Panc1 (cell line): Measurements from ENCODE around the gene TCF15. TPM values are rescaled to one million over a fixed set of nuclear protein-coding genes. Genes with fewer than 3 reads are reported as not detected.

ENCODE experiments used
- ATAC-seq: fragments of 200-7000 bp; cut with Tn5 transposase; 2 replicates; pipeline ENCODE4 v1.9.1; 2020; ENCODE audit warnings: mild to moderate bottlenecking, moderate library complexity
- BruUV-seq: library from RNA; stranded (reverse); fragments of 400-500 nt; replicated peaks from 2 replicates; lab custom pipeline; 2021; lab: Mats Ljungman, UMichigan
- CTCF ChIA-PET: fragments of 300-600 bp; sonication (Branson Sonifier 250); formaldehyde crosslinking; loops from one replicate; lab custom pipeline; 2022; ENCODE audit warnings: antibody characterized with exemption; lab: Charles Lee
- POLR2A ChIA-PET: fragments of 300-600 bp; sonication (Branson Sonifier 250); formaldehyde crosslinking; loops from one replicate; lab custom pipeline; 2022; ENCODE audit warnings: antibody characterized with exemption; lab: Charles Lee
- DNase-seq: peaks from one replicate; pipeline ENCODE4 v3.0.0-alpha.2; 2010; ENCODE audit warnings: low read depth, low spot score
- H3K27ac ChIP-seq: 2 replicates; pipeline ENCODE4 v1.5.1; 2011; ENCODE audit warnings: mild to moderate bottlenecking, low read length, inconsistent platforms
- H3K27me3 ChIP-seq: fragments of 200-500 bp; sonication (Bioruptor generic); 2 replicates; pipeline ENCODE4 v1.6.0; 2014; ENCODE audit warnings: low read length, inconsistent platforms; ENCODE audit not compliant: control insufficient read depth, insufficient read depth
- H3K36me3 ChIP-seq: fragments of 200-500 bp; sonication (Bioruptor generic); 2 replicates; pipeline ENCODE4 v1.5.1; 2014; ENCODE audit warnings: inconsistent platforms, mild to moderate bottlenecking, low read length, moderate library complexity; ENCODE audit not compliant: control insufficient read depth, insufficient read depth
- H3K4me1 ChIP-seq: 2 replicates; pipeline ENCODE4 v1.5.1; 2011; ENCODE audit warnings: inconsistent platforms, mild to moderate bottlenecking, low read length, moderate library complexity; ENCODE audit not compliant: control insufficient read depth, insufficient read depth
- H3K4me3 ChIP-seq, 2 experiments: 2 replicates each; pipeline ENCODE4 v1.5.1; 2011 to 2012; ENCODE audit warnings: low read depth in 2 of 2, low read length in 2 of 2, mild to moderate bottlenecking in 2 of 2, inconsistent platforms in 1 of 2, moderate library complexity in 1 of 2
- H3K9me3 ChIP-seq: fragments of 200-500 bp; sonication (Bioruptor generic); 2 replicates; pipeline ENCODE4 v1.5.1; 2014; ENCODE audit warnings: low read depth, mild to moderate bottlenecking, inconsistent platforms, low read length, moderate library complexity; ENCODE audit not compliant: control insufficient read depth, insufficient read depth
- CTCF ChIP-seq: fragments of 450-650 bp; IDR thresholded peaks from 2 replicates; pipeline ENCODE4 v1.5.1; 2017; ENCODE audit warnings: mild to moderate bottlenecking
- POLR2AphosphoS5 ChIP-seq: IDR thresholded peaks from 2 replicates; pipeline ENCODE4 v1.6.1; 2012; ENCODE audit warnings: mild to moderate bottlenecking, low read depth, low read length, moderate library complexity
- REST ChIP-seq, 2 experiments: IDR thresholded peaks; 2 replicates each; pipeline ENCODE4 v1.6.1; 2011 to 2012; ENCODE audit warnings: low read depth in 2 of 2, control low read depth in 1 of 2, low read length in 1 of 2, mild to moderate bottlenecking in 1 of 2, moderate library complexity in 1 of 2; ENCODE audit not compliant: insufficient read depth in 1 of 2
- SIN3A ChIP-seq: IDR thresholded peaks from 2 replicates; pipeline ENCODE4 v1.6.1; 2012; ENCODE audit warnings: low read depth, mild to moderate bottlenecking, low read length, moderate library complexity, borderline replicate concordance; ENCODE audit not compliant: insufficient read depth
- TCF7L2 ChIP-seq: IDR thresholded peaks from 2 replicates; pipeline ENCODE4 v1.6.1; 2011; ENCODE audit warnings: mild to moderate bottlenecking, low read depth, low read length, inconsistent platforms
- in situ Hi-C: cut with HindIII; loops from 2 replicates; pipeline ENCODE4 v1.10.0; 2016; ENCODE audit warnings: low sequenced_read_pairs, low pct_unique_long_range_greater_than_20kb
- intact Hi-C: fragments of 100-400 bp; cut with micrococcal nuclease; formaldehyde crosslinking; loops from one replicate; pipeline ENCODE4 v1.10.0; 2022; ENCODE audit not compliant: unreplicated experiment
- total RNA-seq: library from RNA; stranded (reverse); gene quantifications from one replicate; pipeline ENCODE4 v1.2.1, GENCODE V29; 2021; ENCODE audit not compliant: unreplicated experiment

The TCF15 gene
- total RNA-seq, 1 experiment from 2014 or later: not detected

GRCh38 chr20:600736-601135, 9.4 kb downstream of the TCF15 start:
- H3K36me3 ChIP-seq: no peaks in the 10 kb centered on the region
- no TSS peak for BruUV-seq
- H3K27me3 ChIP-seq: no peaks in the 10 kb centered on the region
- intact Hi-C loops: no loop called here
- in situ Hi-C loops: no loop called here
- H3K9me3 ChIP-seq: no peaks in the 10 kb centered on the region
- H3K4me3 ChIP-seq: no peak overlapping the region
- POLR2A ChIA-PET: no interaction called here
- CTCF ChIA-PET: no interaction called here
- ATAC-seq (no peak), DNase-seq (no peak)
- H3K4me1 ChIP-seq: no peaks in the 10 kb centered on the region
- TF ChIP-seq TCF7L2 (no peak), CTCF (no peak)
- H3K27ac ChIP-seq: no peak overlapping the region

GRCh38 chr20:600141-600540, 10.0 kb downstream of the TCF15 start:
- H3K4me1 ChIP-seq: no peaks in the 10 kb centered on the region
- no peaks in the 10 kb centered on the region for H3K9me3 ChIP-seq
- in situ Hi-C loops (no loop called here), intact Hi-C loops (no loop called here)
- no peaks in the 10 kb centered on the region for H3K36me3 ChIP-seq
- ATAC-seq (no peak), DNase-seq (no peak)
- BruUV-seq: no TSS peak
- H3K27me3 ChIP-seq: no peaks in the 10 kb centered on the region
- ChIA-PET CTCF (no interaction called here), POLR2A (no interaction called here)
- no peak overlapping the region for H3K27ac ChIP-seq
- no peak overlapping the region for H3K4me3 ChIP-seq
- TF ChIP-seq SIN3A (no peak), TCF7L2 (no peak), POLR2AphosphoS5 (no peak), REST (IDR thresholded peaks at IDR 0.05; ENCODE audit: insufficient read depth in 1 of 2, low read depth in 2 of 2, low read length in 1 of 2) (no peak), CTCF (no peak)
